RPMI8226 (cell line): ENCODE data around the gene PPP2R5C.

Experiments
- DNase-seq: peaks from one replicate; pipeline ENCODE4 v3.0.0-alpha.2; 2015

The PPP2R5C gene

GRCh38 chr14:101755591-101756324, 5.8 kb upstream of the PPP2R5C start:
- no peak for DNase-seq

DNA sequence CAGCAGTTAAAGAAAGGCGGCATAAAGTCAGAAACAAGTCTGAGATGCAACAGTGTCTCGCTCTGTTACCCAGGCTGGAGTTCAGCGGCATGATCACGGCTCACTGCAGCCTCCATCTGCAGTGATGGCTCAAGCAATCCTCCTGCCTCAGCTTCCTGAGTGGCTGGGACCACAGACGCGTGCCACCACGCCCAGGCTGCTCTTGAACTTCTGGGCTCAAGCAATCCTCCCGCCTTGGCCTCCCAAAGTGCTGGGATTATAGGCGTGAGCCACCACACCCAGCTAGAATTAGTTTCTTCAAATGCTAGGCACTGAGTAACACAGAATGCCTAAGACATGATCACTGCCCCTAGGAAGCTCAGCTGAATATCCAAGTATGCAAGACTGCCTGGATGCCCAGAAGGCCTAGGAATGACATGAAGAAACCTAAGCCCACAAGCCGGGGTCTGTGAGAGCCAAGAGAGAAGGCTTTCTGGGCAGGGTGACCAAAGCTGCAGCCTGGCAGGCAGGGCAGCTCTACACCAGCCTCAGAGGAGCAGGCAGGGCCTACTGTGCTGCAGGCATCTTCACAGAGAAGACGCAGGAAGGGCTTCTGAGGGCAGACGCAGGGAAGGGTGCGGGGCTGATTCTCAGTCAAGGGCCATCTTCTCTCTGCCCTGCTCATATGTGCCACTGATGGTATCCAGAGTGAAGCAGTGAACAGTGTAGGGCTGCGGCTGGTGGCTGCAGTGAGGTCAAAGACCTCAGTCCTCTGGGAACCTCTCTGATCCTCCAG, 4.3 kb upstream of the PPP2R5C start:
- no peak for DNase-seq

GRCh38 chr14:101757839-101758211, 3.7 kb upstream of the PPP2R5C start:
- no peak for DNase-seq

DNA sequence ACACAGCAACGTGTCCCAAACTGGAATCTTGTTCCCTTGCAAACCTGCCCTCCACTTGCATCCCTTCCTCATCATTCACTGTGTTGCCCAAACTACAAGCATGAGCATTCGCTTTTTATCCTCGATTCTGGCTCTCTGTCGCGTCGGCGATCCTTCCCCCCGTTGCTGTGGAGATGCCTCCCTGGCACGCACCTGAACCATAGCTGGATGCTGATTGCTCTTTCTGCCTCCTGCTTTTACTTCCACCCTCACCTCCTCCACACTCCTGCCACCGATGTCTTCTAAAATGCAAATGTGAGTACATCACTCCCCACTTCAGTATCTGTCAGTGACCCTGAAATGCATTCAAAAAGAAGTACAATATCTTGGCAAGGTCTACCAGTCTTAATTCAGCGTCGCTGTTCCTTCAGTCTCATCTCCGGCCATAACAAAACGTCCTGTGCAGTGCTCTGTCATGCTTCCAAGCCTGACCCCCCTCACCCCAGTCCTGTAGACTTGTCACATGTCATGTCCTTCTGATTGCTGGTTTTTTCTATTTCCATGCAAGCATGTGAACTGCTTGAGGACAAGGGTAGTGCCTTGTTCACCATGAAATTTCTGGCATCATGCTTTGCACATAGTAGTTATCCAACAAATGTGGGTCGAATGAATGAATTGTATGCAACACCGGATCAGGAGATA, 2.5 kb upstream of the PPP2R5C start:
- no peak for DNase-seq

DNA sequence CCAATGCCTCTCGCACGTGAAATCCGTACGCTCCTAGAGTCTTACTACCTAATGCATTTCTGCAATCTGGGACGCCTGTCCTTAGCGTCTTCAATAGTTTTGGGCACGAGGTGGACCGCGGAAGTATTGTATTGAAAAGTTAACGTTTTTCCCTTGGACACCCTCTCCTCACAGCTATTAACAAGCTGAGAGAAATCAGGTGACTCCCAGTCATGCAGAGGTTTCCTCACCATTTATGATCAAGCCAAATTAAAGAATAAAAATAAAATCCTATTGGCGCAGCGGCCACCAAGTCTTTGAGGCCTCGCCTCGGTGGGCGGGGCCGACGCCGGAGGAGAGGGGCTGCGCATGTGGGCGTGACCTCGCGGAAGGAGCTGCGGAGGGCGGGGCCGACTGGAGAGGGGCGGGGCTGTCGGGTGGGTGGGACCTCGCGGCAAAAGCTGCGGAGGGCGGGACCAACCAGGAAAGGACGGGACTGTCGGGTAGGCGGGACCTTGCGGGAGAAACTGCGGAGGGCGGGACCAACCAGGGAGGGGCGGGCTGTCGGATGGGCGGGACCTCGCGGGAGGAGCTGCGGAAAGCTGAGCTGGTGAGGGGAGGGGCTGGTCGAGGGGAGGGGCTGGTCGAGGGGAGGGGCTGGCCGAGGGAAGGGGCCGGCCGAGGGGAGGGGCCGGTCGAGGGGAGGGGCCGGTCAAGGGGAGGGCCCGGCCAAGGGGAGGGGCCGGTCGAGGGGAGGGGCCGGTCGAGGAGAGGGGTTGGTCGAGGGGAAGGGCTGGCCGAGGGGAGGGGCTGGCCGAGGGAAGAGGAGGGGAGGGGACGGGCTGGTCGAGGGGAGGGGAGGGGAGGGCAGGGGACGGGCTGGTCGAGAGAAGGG, 1.1 kb upstream of the PPP2R5C start:
- DNase-seq: peak; percentile 92

GRCh38 chr14:101761881-101762529, 496 bp downstream of the PPP2R5C start:
- DNase-seq: peak; percentile 11

GRCh38 chr14:101762530-101763101, 1.1 kb downstream of the PPP2R5C start:
- DNase-seq: no peak

DNA sequence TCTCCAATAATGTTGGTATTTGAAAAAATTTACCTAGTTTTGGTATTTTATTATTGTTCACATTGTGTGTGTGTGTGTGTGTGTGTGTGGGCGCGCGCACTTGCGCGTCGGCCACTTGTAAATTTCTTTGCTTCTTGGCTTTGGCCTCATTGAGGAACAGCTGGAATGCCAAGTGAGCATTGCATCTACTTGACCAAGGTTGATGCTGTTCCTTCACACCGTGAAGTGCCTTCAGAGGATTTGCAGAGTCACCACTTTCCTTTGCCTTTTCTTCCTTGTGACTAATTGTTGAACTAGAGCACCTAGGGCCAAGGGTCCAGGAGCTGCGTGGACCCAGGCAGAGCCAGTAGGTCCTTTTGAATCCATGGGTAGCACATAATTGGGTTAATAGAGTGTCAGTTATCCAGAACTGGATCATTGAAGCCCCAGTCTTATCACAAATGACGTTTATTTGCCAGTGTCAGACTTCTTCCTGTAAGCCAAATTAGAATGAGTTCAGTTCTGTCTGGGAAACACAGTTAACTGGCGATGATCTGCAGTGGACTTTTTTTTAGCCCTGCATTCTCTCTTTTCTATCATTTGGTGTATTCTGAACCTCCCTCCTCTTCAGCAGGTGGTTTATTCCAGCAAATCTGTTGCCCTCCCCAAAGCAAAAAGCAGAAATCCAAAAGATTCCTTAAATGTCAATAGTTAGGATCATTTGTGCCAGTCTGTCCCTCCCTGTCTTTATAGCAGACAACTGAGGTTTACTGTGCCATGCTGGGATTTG, 2.6 kb downstream of the PPP2R5C start:
- no peak for DNase-seq

- no peak for DNase-seq
These were observed 6.3 kb downstream of the PPP2R5C start for GRCh38 chr14:101767618-101768362.

- no peak for DNase-seq
These were observed 8.7 kb downstream of the PPP2R5C start for GRCh38 chr14:101770183-101770582.

GRCh38 chr14:101772770-101773169, 11.3 kb downstream of the PPP2R5C start:
- no peak for DNase-seq

DNA sequence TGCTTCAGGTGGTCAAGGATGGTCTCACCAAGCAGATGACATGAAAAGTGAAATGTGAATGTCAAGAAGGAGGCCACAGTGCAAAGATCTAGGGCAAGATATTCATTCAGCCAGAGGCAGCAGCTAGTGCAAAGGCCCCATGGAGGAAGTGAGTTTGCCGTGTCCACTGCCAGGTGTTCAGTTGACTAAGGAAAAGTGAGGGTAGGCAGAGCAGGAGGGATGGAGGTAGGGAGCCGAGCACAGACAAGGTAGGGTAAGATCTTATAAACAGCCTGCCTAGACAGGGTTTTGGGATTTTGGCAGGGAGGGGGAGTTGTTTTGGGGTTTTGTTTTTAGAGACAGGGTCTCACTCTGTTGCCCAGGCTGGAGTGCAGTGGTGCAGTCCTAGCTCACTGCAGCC, 11.9 kb downstream of the PPP2R5C start:
- DNase-seq: no peak

- no peak for DNase-seq
These were observed 12.7 kb downstream of the PPP2R5C start for GRCh38 chr14:101774006-101774795.

DNA sequence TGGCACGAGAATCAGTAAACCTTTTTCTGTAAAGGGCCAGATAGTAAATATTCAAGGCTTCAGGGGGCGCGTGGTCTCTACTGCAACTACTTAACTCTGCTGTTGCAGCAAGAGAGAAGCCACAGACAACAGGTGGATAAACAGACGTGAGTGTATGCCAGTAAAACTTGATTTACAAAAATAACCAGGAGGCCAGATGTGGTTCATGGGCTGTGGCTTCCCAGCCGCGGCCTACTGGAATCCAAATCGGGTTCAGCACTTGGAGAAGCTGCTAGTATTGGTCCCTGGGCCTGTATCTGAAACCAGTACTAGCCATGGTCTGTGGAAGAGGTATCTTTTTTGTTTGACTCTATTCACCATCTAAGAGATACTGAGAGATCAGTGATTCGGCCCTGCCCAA, 13.3 kb downstream of the PPP2R5C start:
- DNase-seq: peak; percentile 22

DNA sequence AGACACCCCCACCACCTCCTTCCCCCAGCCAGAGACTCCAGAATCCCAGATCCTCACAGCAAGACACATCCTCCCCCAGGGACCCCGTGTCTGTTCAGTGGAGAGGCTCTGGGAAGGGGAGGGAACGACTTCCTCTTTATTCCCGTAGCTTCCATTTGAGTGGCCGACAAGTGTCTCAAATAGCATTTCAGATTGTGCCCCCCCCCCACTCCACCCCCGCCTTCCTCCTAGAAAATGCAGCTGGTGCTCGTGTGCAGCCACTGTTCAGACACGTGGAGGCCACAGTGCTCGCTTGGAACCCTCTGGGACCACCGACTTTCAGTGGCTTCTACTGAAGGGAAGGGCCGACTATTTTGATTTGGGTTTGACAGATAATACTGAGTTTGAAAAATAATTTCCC, 14.3 kb downstream of the PPP2R5C start:
- no peak for DNase-seq

GRCh38 chr14:101776344-101776743, 14.8 kb downstream of the PPP2R5C start:
- DNase-seq: peak; percentile 11

DNA sequence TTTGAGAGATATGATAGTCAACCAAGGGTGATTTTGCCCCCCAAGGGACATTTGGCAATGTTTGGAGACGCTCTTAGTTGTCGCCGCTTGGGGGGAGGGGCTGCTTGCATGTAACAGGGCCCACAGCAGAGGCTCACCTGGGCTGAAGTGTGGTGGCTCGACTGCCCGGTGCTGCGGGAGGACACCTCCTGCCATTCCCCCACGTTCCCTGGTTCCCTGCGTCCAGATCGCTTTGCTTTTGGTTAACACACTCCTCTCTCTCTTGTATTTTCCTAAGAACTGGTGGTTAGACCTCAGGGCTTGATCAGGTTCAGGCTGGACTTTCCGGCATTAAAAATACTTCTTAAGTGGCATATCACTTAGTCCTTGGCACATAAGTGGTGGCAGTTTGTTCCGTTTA, 18.9 kb downstream of the PPP2R5C start:
- DNase-seq: no peak

GRCh38 chr14:101780887-101781239, 19.4 kb downstream of the PPP2R5C start:
- no peak for DNase-seq

DNA sequence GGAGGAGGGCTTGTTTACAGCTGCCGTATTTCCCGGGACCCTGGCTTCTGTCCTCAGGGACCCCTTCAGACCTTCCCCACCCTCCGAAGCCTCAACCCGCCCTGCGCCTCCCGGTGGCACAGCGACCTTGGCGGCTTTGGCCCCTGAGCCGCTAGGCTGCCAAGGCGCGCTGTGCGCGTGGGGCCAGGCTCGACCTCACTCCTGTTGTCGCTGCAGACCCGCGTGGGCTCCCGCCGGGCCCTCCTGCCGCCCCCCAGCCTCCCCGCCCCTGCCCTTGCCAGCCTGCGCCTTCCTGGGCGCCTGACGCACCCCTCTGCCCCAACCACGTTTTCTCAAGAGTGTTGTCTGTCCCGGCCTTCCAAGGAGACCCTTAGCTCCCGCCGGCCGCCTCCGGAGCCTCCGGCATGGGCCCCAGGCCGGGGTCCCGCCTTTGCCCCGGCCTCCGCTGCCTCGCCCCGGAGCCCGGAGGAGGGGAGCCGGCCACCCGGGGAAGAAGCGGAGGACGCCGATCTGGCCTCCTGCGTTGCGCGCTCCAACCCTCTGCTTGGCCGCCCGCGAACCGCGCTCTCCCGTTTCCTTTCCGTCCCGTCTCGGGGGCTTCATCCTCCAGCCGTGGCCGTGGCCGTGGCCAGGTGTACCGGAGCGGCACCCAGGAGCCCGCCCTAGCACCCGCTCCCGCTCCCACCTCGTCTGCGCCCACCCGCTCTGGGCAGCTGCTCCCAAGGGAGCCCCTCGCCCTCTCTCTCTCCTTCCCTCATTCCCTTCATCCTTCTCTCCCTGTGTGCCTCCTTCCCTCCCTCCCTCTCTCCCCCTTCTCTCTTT, 19.9 kb downstream of the PPP2R5C start:
- no peak for DNase-seq
